Activated CD4-positive, CD25-positive, alpha-beta regulatory T cell treated with anti-CD3 and anti-CD28 coated beads, Interleukin-2, amount 50 U/mL, for 24 hours (primary cell): Measurements from ENCODE around the gene NPTXR.
"Not testable (repeated sequence)": the region's sequence is repeated elsewhere in the genome, so short reads cannot be mapped to it uniquely, and the experiment has no call there.

Experiments
- ATAC-seq, 2 donors: fragments of 150-1000 bp; cut with Tn5 transposase; one replicate each; pipeline ENCODE4 v1.10.0; 2021; ENCODE audit warnings: mild to moderate bottlenecking in 1 of 2, moderate library complexity in 1 of 2

NPTXR gene

DNA sequence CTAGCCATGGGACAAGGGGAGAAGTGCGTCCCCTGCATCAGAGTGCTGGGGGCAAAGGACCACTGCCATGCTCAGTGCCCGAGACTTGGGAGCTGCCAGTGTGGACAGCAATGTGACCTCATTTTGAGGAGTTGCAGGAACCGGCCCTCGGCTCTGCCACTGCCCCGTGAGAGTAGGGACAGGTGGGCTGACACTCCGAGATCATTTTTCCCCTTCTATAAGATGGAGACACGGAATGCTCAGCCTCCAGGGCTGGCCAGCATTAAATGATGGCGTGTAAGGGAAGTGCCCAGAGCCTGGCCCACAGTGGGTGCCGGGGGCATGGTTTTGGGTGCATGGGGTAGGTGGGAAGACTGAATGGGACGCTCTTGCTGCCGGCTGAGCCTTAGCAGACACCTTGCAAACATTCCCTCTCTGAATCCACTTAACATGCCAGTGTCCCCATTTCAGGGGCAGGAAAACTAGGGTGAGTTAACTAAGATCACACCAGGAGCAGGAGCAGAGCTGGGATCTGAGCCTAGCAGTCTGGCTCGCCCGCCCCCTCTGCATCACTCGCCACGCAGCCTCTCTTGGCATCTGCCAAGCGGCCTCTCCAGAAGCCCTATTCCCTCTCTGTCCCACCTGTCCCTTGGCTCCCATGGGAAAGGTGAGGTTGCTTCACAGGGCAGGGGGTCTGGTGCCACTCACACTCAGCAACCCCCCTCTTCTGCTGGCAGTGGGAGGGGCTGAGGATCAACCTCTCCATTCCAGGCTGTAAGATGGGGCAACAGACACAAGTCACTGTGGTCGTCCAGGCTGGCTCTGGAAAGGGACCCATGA lies 13.6 kb downstream of the NPTXR start:
- no peak for ATAC-seq

DNA sequence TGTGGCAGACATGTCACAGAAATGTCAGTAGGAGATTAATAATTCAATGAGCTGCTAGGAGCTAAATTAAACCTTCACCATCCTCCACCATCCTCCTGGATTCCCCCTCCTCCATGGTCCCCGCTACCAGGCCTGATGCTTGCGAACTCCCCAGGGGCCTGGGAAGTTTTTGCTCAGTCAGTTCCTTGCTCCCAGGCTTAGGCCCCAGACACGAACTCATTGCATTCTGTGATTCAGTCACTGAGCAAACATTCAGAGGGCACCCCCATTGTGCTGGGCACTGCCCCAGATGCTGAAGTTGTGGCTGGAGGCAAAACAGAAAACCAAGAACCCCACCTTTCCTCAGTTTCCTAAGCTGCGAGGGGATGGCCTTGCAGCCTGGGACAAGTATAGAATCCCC lies 14.3 kb downstream of the NPTXR start:
- ATAC-seq = no peak

DNA sequence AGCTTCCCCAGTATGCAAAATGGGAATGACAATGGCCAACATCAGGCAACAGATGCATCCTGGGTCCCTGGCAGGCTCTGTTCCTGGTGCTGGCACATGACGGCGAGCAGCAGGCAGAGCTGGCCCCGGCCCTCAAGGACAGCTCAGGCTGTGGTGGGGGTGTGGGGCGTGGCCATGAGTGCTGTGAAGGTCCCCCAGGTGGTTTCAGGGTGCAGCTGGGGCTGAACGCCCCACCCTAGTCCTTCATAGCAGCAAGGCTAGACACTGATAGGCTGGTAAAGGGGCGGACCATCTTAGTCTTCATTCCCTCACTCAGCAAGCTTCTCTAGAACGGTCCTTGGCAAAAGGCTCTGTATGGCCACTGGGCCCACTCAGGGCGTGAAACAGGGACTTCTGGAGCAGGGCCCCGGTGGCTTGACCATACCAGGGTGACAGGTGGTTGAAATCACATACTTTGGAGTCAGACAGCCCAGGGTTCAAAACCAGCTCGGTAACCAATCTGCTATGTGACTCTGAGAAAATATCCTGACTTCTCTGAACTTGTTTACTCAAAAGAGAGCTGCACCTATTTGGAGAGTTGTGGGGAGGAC lies 15.1 kb downstream of the NPTXR start:
- ATAC-seq = no peak

GRCh38 chr22:38828191-38828590 lies 15.6 kb downstream of the NPTXR start:
- no peak for ATAC-seq

- ATAC-seq = no peak
These were observed 16.3 kb downstream of the NPTXR start for GRCh38 chr22:38827510-38827909.

DNA sequence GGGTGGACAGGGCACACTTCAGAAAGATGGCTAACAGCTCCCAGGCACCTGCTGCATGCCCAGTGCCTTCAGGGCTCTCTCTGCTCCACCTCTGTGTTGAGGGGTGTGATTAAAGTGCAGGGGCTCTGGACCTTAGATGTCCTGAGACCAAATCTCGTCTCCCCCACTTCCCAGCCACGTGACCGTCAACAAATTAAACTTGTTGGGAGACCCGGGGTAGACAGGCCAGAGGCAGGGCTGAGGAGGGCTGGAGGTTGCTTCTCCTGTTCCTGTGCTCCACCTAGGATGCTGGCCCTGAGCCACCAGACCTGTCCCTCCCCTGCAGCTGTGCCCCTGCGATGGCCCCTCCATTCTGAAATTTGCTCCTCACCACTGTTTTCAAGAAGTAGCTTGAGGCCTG lies 17.0 kb downstream of the NPTXR start:
- ATAC-seq = no peak

GRCh38 chr22:38826386-38826785 lies 17.4 kb downstream of the NPTXR start:
- ATAC-seq = no peak

- ATAC-seq = peak; percentile 44 to 68
These were observed 19.2 kb downstream of the NPTXR start for GRCh38 chr22:38824585-38824984.

- ATAC-seq = no peak
These were observed 20.2 kb downstream of the NPTXR start for GRCh38 chr22:38823637-38824036.

DNA sequence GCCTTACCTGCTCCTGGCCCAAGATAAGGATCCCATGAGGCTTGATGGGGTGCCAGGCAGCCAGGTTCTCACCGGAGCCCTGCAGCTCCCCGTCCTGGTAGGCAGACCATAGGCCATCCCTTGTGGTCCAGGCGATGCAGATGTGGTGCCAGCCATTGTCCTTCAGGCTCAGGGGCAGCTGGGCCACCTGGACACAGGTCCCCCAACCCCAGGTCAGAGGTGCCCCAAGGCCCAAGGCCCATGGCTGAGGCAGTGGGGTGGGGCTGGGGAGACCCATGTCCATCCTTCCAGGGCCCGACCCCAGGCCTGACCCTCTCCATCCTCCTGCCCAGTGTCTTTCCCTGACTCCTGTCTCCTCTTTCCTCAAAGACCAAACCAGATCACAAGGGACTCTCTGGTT lies 20.8 kb downstream of the NPTXR start:
- no peak for ATAC-seq

- no peak for ATAC-seq
These were observed 23.8 kb downstream of the NPTXR start for GRCh38 chr22:38820020-38820419.

DNA sequence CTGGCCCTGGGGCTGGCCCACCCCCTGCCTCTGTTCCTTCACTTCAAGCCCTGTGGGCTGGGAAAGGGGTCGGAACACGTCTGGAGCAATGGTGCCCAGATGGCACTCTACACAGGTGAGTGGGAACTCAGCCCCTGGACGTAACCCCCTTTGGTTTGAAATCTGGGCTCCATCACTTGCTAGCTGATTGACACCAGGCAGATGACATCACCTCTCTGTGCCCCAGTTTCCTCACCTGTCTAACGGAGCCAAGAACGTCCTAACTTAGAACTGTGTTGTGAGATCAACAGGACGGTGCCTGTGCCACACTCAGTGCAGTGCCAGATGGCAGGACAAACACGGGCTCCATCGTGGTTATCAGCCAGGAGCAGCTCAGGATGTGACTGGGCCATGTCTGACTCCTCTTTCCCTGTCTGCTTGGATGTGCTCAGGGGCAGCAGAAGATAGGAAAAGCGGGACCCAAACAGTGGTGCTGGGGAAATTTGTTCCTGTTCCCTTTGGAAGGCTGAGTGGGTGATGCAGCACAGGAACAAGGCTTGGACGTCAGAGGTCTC lies 24.4 kb downstream of the NPTXR start:
- no peak for ATAC-seq

- no peak for ATAC-seq
These were observed 26.6 kb downstream of the NPTXR start for GRCh38 chr22:38817196-38817595.

- ATAC-seq = no peak
These were observed 28.0 kb downstream of the NPTXR start for GRCh38 chr22:38815842-38816241.

DNA sequence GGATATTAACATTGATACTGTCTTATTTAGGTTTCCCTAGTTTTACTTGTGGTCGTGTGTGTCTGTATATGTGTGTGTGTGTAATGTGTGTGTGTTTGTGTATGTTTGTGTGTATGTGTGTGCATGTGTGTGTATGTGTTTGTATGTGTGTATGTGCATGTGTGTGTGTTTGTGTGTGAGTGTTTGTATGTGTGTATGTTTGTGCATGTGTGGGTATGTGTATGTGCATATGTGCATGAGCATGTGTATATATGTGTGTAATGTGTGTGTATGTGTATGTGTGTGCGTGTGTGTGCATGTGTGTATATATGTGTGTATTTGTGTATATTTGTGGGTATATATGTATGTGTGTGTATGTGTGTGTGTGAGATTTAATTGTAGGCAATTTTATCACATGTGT lies 32.6 kb downstream of the NPTXR start:
- ATAC-seq = no peak

DNA sequence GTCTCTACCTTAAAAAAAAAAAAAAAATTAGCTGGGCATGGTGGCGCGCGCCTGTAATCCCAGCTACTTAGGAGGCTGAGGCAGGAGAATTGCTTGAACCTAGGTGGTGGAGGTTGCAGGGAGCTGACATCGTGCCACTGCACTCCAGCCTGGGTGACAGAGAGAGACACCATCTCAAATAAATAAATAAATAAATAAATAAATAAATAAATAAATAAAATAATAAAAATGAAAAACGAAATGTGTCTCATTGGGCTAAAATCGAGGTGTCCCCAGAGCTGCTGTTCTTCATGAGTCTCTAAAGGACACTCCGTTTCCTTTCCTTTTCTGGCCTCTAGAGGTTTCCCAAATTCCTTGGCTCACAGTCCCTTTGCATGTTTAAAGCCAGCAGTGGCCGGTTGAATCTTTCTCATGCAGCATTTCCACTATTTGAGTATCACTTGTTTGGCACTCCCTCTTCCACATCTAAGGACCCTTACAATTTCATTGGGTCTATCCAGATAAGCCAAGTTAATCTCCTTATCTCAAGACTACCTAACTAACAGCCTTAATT lies 38.7 kb downstream of the NPTXR start:
- ATAC-seq = not testable (repeated sequence)

DNA sequence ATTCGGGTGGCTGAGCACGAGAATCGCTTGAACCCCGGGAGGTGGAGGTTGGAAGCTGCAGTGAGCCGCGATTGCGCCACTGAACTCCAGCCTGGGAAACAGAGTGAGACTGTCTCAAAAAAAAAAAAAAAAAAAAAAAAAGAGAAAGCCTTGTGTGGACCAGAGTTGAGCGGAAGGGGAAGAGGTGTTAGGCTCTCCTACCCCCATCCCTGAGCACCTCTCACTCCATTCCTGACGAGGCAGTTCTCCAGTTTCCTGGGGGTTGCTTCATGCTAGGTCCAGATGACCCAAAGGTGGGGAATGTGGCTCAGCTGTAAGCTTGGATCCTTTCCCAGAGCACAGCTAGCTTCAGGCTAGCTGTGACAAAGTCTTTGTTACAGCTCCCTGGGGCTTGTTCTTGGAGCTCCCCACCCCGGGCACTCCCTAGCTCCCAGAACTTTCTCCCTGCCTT lies 41.1 kb downstream of the NPTXR start:
- no peak for ATAC-seq

DNA sequence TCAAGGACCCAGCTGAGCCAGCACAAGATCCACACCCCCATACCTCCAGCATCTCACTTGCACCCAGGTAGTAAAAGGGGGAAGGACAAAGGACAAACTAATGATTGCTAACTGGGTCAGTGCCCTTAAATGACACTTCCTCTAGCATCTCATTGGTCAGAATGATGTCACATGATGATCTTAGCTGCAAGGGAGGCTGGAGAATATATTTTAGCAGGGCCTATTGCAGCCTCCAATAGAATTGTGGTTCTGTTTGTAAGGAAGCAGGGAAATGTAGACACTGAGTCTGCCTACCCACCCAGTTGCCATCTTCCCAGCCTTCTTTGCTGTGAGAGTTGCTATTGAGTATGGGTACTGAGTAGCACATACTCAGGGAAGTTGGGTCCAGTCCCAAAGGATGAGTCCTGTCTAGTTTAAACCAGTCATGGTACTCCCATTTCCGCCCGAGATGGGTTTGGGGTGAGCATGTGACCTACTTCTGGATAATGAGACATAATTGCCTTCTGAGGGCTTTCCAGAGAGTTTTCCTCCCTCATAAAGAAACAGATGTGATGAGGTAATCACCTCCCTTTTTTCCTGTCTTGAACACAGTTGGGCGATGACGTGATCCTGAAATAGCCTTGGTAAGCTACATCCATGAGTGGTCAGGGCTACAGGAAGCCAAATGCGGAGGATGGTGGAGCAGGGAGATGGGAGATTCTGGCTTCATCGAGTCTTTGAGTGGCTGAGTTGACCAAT lies 44.4 kb downstream of the NPTXR start:
- ATAC-seq = no peak

DNA sequence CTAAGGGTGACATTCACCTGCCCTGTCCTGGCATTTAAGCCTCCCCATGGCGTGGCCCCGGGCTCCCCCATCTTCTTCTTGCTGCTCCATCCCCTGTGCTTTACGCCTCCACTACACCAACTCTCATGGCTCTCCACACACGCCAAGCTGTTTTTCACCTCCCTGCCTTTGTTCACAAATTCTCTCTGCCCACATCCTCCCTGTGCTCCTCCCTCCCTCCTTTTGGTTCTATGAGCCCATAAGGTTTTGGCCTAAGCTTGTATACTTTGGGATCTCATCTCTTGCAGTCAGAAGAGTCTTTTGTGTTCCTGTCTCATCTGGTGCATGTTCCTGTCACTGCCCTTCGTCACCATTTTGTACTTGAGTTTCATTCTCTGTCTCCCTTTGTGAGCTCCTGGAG lies 45.3 kb downstream of the NPTXR start:
- ATAC-seq = no peak

GRCh38 chr22:38796262-38796957 lies 47.4 kb downstream of the NPTXR start:
- ATAC-seq = no peak

- no peak for ATAC-seq
These were observed 48.3 kb downstream of the NPTXR start for GRCh38 chr22:38795569-38795968.

DNA sequence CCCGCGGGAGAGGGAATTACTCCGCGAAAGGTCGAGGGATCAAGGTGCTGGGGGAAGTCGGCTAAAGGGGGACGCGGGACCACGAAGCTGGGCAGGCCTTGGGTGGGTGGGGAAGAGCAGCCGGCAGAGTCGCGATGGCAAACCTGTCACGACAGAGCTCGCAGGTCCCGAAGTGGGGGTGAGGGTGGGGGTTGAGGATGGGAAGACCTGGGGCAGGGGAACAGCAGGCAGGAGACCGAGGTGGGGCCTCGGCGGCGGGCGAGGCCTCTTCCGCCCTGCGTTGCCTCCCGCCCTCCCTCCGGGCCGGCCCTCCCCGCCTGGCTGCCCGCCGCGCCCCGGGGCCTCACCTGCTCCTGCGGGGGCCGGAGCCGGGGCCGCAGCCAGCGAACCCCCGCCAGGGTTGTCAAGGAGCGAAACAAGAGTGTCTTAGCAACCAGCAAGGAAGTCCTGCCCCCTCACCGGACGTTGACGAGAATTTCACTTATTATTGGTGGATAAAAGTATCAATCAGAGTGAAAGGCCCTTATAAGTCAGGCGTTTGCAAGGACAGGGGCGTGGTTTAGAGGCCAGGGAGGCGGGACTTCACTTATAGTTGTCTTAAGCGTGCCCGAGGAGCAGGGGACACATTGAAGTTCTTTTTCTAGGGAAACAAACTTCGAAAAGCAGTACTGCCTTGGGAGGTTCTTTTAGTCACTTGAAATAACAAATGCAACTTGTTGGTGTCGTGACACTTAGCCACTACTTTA lies 49.9 kb downstream of the NPTXR start, which contains the start of gene DNAL4:
Gene DNAL4 (minus strand): TSS at position 423 of the 746 bp plus-strand sequence. CDS start 11,412 bp downstream, outside the sequence.
- peak; percentile 97 to 98 for ATAC-seq
